ENCODE measurements around the gene RTP2.

Gene RTP2

DNA sequence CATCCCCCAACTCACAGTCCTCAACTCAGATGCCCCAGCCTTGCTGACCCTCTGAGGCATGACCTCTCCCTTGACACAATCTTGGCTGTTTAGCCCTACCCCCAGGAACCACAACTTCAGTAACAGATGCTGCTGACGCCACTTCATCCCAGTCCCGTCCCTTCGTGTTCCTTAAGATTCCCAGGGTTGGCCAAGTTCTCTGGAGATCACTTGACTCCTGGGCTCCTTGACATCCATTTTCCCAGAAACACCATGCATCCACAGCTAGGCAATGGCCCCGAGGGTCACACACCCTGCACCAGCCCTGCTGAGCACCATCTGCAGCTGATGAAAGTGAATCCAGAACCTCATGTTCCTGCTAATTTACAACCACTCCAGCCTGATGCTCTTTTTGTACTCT, 6.9 kb downstream of the RTP2 start:
- TF ChIP-seq, protein P1, sequence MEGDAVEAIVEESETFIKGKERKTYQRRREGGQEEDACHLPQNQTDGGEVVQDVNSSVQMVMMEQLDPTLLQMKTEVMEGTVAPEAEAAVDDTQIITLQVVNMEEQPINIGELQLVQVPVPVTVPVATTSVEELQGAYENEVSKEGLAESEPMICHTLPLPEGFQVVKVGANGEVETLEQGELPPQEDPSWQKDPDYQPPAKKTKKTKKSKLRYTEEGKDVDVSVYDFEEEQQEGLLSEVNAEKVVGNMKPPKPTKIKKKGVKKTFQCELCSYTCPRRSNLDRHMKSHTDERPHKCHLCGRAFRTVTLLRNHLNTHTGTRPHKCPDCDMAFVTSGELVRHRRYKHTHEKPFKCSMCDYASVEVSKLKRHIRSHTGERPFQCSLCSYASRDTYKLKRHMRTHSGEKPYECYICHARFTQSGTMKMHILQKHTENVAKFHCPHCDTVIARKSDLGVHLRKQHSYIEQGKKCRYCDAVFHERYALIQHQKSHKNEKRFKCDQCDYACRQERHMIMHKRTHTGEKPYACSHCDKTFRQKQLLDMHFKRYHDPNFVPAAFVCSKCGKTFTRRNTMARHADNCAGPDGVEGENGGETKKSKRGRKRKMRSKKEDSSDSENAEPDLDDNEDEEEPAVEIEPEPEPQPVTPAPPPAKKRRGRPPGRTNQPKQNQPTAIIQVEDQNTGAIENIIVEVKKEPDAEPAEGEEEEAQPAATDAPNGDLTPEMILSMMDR (IDR thresholded peaks at IDR 0.05; ENCODE audit: low read depth, low read length): no peak

DNA sequence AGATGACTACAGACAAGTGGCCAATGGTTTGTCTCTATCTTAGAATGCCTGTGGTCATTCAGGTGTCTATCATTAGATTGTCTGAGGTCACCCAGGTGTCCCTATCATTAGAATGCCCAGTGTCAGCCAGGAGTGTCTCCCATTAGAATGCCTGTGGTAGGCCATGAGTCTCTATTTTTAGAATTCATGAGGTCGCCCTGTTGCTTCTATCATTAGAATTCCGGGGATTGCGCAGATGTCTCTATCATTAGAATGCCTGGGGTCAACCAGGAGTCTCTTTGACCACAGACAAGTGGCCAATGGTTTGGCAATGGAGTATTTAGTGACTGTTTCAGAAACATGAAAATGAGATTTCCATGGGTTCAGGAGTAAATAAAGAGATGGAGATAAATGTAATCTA, 7.6 kb downstream of the RTP2 start:
- no peak overlapping the region for H3K4me3 ChIP-seq (ENCODE audit: low read depth, low read length)
- TF ChIP-seq, protein P1 (IDR thresholded peaks at IDR 0.05; ENCODE audit: low read depth, low read length): no peak

More for the DNA sequence above, 6.9 kb downstream of the RTP2 start:
- H3K4me3 ChIP-seq (ENCODE audit: low read depth, low read length): no peak overlapping the region

DNA sequence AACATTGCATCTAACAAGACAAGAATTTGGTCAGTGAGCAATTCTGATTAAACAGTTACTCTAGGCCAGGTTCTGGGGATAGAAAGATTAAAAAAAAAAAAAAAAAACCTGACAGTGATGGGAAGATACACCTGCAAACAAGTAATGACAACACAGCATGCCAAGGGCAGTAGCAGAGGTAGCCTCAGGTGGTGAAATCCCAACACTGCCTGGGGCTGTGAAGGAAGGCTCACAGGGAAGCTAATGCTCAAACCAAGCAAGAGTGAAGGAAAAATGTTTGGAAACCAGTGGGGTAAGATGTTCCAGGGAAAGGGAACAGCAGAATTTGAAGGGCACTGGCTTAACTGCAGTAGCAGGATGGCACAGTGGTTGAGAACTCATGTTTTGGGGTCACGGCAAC, 8.9 kb downstream of the RTP2 start:
- no peak overlapping the region for H3K4me3 ChIP-seq (ENCODE audit: low read depth, low read length)
- TF ChIP-seq, protein P1 (IDR thresholded peaks at IDR 0.05; ENCODE audit: low read depth, low read length): no peak

DNA sequence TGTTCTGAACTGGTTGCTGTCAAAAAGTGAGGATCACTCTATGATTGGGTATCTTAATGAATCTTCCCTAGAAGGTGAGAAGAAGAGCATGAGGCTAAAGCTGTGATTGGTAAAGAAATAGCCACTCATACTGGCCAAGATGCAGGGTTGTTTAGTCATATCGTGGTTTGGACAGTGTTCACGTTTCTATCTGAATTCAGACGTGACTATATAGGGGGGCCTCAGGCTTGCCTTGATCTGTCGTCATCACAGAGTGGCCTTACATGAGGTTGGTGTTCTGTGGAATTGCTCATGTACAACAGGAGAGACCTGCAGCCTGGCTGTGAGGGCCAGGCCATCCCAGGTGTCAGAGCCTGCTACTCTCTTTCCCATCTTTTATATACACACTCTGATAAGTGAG, 12.4 kb downstream of the RTP2 start:
- no peak overlapping the region for H3K4me3 ChIP-seq (ENCODE audit: low read depth, low read length)
- TF ChIP-seq, protein P1 (IDR thresholded peaks at IDR 0.05; ENCODE audit: low read depth, low read length): no peak

DNA sequence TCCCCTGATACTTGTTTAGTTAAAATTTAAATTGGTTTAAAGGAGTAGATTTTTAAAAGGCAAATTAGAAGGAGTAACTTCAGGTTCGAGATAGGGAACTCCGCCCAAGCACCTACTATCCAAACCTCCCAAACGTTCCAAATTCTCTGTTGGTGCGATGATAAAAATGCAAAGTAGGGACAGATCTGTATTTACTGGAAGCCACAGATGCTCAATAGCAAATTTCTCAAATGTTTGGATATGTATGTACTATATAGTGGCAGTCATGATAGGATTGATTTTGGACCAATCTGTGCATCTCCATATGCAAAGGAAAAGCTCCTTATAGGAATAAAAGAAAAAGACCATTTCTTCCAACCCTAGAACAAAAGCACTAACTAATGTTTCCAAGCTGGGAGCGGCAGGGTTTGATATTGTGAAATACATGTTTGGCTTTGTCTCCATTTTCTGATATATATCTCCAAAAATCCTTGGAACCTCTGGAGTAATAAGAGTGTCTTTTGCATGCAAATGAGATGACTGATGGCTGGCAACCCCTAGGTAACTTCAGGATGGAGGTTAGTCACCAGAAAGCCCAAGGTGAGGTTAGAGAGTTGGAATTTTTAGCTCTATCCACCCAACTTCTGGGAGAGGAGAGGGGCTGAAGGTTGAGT, 15.6 kb downstream of the RTP2 start:
- TF ChIP-seq, protein P1 (IDR thresholded peaks at IDR 0.05; ENCODE audit: low read depth, low read length): no peak
- H3K4me3 ChIP-seq (ENCODE audit: low read depth, low read length): no peak overlapping the region

DNA sequence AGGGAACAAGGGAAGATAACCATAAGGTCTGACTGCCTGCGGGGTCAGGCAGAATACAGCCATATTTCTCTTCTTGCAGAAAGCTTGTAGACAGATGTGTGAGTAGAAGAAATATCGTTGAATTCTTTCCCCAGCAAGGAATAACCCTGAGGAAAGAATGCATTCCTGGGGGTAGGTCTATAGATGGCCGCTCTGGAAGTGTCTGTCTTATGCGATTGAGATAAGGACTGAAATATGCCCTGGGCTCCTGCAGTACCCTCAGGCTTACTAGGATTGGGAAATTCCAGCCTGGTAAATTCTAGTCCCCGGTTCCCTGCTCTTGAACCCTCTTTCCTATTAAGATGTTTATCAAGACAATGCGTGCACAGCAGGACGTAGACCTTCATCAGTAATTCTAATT, 16.4 kb downstream of the RTP2 start:
- TF ChIP-seq, protein P1 (IDR thresholded peaks at IDR 0.05; ENCODE audit: low read depth, low read length): no peak
- H3K4me3 ChIP-seq (ENCODE audit: low read depth, low read length): no peak overlapping the region

DNA sequence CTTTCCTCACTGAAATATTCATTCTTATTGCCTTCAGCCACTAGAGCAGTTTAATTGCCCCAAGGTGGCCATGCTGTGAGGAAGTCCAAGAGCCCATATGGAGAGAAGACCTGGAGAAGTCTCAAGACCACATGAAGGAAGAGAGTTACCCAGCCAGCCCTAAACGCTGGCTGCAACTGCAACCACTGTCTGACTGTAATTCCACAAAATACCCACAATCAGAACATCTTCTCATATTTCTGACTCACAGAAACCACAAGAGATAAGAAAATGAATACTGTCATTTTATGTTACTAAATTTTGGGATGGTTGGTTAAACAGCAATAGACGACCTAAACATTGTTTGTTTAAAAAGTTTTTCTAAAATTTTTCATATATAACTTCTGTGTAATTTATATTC, 17.5 kb downstream of the RTP2 start:
- TF ChIP-seq, protein P1 (IDR thresholded peaks at IDR 0.05; ENCODE audit: low read depth, low read length): no peak

More for the DNA sequence above, 17.5 kb downstream of the RTP2 start:
- H3K4me3 ChIP-seq (ENCODE audit: low read depth, low read length): no peak overlapping the region

Measured in WI38 (cell line).